Stomach (tissue), 4 donors: ENCODE data around the gene SCLT1.

Source experiments
- CTCF ChIP-seq, 7 experiments: fragments of 450-650 bp in 4 of 7; fragments of 200-600 bp in 3 of 7; sonication (generic) in 3 of 7; IDR thresholded peaks; one replicate each; pipeline ENCODE4 v1.5.1; 2016 to 2019; ENCODE audit warnings: antibody characterized with exemption in 7 of 7, control low read depth in 2 of 7, mild to moderate bottlenecking in 1 of 7
- POLR2AphosphoS5 ChIP-seq, 3 donors: sonication (generic); formaldehyde crosslinking; IDR thresholded peaks; one replicate each; pipeline ENCODE4 v1.6.1; 2016; ENCODE audit warnings: antibody characterized with exemption in 3 of 3

- TF ChIP-seq CTCF (IDR thresholded peaks at IDR 0.05), result no peak
- no peak for TF ChIP-seq POLR2AphosphoS5 (IDR thresholded peaks at IDR 0.05)
Observed at GRCh38 chr4:128951316-128951715, 142.0 kb downstream of the SCLT1 start.
